ENCODE data around the gene SLC24A1. TPM values are rescaled to one million over a fixed set of nuclear protein-coding genes. Genes with fewer than 3 reads are reported as not detected.

SLC24A1 gene
- polyA plus RNA-seq (2013, experiment 1 of 4) = 8.7 TPM
- polyA plus RNA-seq (2013, experiment 2 of 4) = 9.4 TPM
- 8.2 TPM for polyA plus RNA-seq (2013, experiment 3 of 4)
- 6.3 TPM for polyA plus RNA-seq (2013, experiment 4 of 4)

DNA sequence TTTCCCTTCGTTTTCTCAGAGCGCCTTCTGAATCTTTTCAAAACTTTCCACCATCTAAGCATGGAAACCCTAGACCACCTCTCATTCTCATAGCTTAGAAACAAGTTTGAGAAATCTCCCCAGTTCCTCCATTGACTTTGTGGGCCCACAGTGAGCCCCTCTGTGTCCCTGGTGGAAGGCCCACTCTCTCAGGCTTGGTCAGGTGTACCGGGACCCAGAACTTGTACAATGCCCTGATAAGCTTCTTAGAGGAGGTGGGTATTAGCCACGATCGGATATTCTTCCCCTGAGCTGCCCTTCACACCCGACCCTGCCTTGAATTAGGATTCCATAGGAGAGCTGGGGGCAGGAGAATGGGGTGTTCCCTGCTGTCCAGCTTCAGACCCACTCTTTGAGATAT, at the start of gene SLC24A1:
SLC24A1 (plus strand) TSS at position 301 of the 400 bp plus-strand sequence. CDS start 2,143 bp downstream, outside the sequence.
- 92 to 94% methylated on average over 6 of the region's 6 CpGs for WGBS, 2 experiments
- no peaks in the 10 kb centered on the region for H3K9me3 ChIP-seq (ENCODE audit: control insufficient read depth, low read length)
- no peak within 1 kb of the TSS for H3K4me3 ChIP-seq (ENCODE audit: insufficient read depth, low read depth, low read length)
- H3K36me3 ChIP-seq (ENCODE audit: control insufficient read depth, insufficient read depth, low read length) = no peaks in the 10 kb centered on the region
- H3K27ac ChIP-seq (ENCODE audit: insufficient read depth, low read depth, low read length, poor library complexity, severe bottlenecking) = no peak within 1 kb of the TSS
- H3K4me1 ChIP-seq (ENCODE audit: control insufficient read depth, insufficient read depth, low read length) = no peaks in the 10 kb centered on the region
- H3K27me3 ChIP-seq (ENCODE audit: control insufficient read depth, insufficient read depth, low read length, poor library complexity, severe bottlenecking) = no peaks in the 10 kb centered on the region

DNA sequence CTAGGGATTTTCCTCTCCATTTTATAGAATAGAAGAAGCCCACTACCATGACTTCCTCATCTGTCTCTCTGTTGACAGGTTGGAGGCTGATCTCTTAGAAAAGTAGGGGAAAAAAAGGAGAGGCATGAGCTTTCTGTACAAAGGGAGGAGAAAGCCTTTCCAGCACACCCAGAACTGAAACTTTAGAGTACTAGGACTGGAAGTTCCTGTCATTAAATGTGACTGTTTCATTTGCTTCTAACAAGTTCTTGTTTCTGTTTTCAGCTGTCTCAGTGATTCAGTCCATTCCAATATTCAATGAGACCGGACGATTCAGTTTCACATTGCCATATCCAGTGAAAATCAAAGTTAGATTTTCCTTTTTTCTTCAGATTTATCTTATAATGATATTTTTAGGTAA, 49.8 kb upstream of the SLC24A1 start:
- no peaks in the 10 kb centered on the region for H3K9me3 ChIP-seq (ENCODE audit: control insufficient read depth, low read length)
- H3K36me3 ChIP-seq (ENCODE audit: control insufficient read depth, insufficient read depth, low read length) = peaks cover 55% of the 10 kb centered on the region
- 94 to 100% methylated on average over 2 of the region's 2 CpGs for WGBS, 2 experiments
- H3K4me1 ChIP-seq (ENCODE audit: control insufficient read depth, insufficient read depth, low read length) = no peaks in the 10 kb centered on the region
- H3K27ac ChIP-seq (ENCODE audit: insufficient read depth, low read depth, low read length, poor library complexity, severe bottlenecking) = no peak overlapping the region
- no peak overlapping the region for H3K4me3 ChIP-seq (ENCODE audit: insufficient read depth, low read depth, low read length)
- no peaks in the 10 kb centered on the region for H3K27me3 ChIP-seq (ENCODE audit: control insufficient read depth, insufficient read depth, low read length, poor library complexity, severe bottlenecking)

GRCh38 chr15:65576664-65577063, 45.1 kb upstream of the SLC24A1 start:
- peaks cover 32% of the 10 kb centered on the region for H3K36me3 ChIP-seq (ENCODE audit: control insufficient read depth, insufficient read depth, low read length)
- WGBS, 2 experiments = 85 to 93% methylated on average over 1 of the region's 1 CpG
- no peaks in the 10 kb centered on the region for H3K27me3 ChIP-seq (ENCODE audit: control insufficient read depth, insufficient read depth, low read length, poor library complexity, severe bottlenecking)

GRCh38 chr15:65577129-65577996, 44.4 kb upstream of the SLC24A1 start:
- Histone ChIP-seq H3K4me3 (ENCODE audit: insufficient read depth, low read depth, low read length) (no peak overlapping the region), H3K36me3 (ENCODE audit: control insufficient read depth, insufficient read depth, low read length) (peaks cover 34% of the 10 kb centered on the region), H3K27ac (ENCODE audit: insufficient read depth, low read depth, low read length, poor library complexity, severe bottlenecking) (no peak overlapping the region), H3K4me1 (ENCODE audit: control insufficient read depth, insufficient read depth, low read length) (no peaks in the 10 kb centered on the region), H3K9me3 (ENCODE audit: control insufficient read depth, low read length) (no peaks in the 10 kb centered on the region), H3K27me3 (ENCODE audit: control insufficient read depth, insufficient read depth, low read length, poor library complexity, severe bottlenecking) (no peaks in the 10 kb centered on the region)
- 92 to 96% methylated on average over 6 of the region's 6 CpGs for WGBS, 2 experiments

More at GRCh38 chr15:65576664-65577063, 45.1 kb upstream of the SLC24A1 start:
- Histone ChIP-seq H3K27ac (ENCODE audit: insufficient read depth, low read depth, low read length, poor library complexity, severe bottlenecking) (no peak overlapping the region), H3K4me3 (ENCODE audit: insufficient read depth, low read depth, low read length) (no peak overlapping the region), H3K4me1 (ENCODE audit: control insufficient read depth, insufficient read depth, low read length) (no peaks in the 10 kb centered on the region), H3K9me3 (ENCODE audit: control insufficient read depth, low read length) (no peaks in the 10 kb centered on the region)

DNA sequence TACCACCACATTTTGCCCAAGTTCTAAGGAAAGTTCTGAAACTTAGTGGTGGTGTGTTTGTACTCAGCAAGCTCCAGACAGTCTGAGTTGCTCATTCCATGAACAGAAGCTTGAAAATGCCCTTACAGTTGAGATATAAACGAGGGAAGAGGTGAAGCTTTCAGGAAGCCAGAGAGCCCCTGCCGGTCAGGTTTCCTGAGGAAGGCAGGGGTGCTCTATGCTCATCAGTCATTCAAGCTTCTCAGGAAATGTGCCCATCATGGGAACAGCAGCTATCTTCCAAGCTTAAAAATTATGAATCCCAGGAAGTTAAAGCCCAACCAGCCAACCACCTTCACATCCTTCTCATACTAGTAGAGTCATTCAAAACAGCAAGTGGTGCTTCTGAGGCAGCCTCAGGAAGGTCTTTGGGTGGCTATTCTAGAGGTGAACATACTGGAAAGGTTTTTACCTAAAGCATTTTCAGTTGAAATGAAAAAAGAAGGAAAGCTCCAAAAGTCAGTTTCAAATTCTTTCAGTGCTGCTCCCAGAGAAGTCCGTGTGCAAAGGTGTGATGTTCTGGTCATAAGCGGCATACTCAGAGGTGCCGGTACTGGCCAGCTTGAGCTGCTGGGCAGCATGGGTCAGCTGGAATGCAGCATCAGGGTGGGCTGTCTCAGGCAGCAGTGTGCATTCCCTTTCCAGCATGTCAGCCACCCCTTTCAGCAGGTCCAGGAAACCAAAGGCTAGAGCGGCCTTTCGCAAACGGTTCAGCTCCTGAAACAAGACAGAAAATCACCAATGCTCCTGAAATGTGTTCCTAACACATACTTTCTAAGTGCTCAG, 42.6 kb upstream of the SLC24A1 start:
- Histone ChIP-seq H3K9me3 (ENCODE audit: control insufficient read depth, low read length) (no peaks in the 10 kb centered on the region), H3K36me3 (ENCODE audit: control insufficient read depth, insufficient read depth, low read length) (peaks cover 36% of the 10 kb centered on the region), H3K27ac (ENCODE audit: insufficient read depth, low read depth, low read length, poor library complexity, severe bottlenecking) (peak overlapping the region; percentile 62), H3K4me3 (ENCODE audit: insufficient read depth, low read depth, low read length) (no peak overlapping the region), H3K27me3 (ENCODE audit: control insufficient read depth, insufficient read depth, low read length, poor library complexity, severe bottlenecking) (no peaks in the 10 kb centered on the region), H3K4me1 (ENCODE audit: control insufficient read depth, insufficient read depth, low read length) (no peaks in the 10 kb centered on the region)
- 86 to 92% methylated on average over 8 of the region's 8 CpGs for WGBS, 2 experiments

DNA sequence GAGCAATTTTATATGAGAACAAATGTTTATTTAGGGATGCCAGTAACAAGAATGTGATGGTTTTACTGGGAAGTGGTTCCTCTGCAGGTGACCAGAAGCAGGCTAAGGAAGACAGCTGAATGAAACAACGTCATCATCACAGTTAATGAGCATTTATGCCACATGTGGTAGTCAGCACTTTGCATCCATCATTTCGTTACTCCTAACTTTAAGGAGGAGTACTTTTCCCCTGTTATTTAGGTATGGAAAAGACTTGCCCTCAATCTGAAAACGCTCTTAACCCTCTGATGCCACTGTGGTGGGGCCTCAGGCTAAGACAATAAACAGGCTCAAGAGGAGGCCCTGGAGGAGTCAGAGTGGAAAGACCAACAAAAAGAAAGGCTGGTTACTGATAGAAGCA, 42.0 kb upstream of the SLC24A1 start:
- 78 to 89% methylated on average over 3 of the region's 3 CpGs for WGBS, 2 experiments
- no peak overlapping the region for H3K4me3 ChIP-seq (ENCODE audit: insufficient read depth, low read depth, low read length)
- no peaks in the 10 kb centered on the region for H3K9me3 ChIP-seq (ENCODE audit: control insufficient read depth, low read length)
- H3K36me3 ChIP-seq (ENCODE audit: control insufficient read depth, insufficient read depth, low read length) = peaks cover 31% of the 10 kb centered on the region
- H3K27ac ChIP-seq (ENCODE audit: insufficient read depth, low read depth, low read length, poor library complexity, severe bottlenecking) = no peak overlapping the region
- no peaks in the 10 kb centered on the region for H3K27me3 ChIP-seq (ENCODE audit: control insufficient read depth, insufficient read depth, low read length, poor library complexity, severe bottlenecking)
- H3K4me1 ChIP-seq (ENCODE audit: control insufficient read depth, insufficient read depth, low read length) = no peaks in the 10 kb centered on the region

DNA sequence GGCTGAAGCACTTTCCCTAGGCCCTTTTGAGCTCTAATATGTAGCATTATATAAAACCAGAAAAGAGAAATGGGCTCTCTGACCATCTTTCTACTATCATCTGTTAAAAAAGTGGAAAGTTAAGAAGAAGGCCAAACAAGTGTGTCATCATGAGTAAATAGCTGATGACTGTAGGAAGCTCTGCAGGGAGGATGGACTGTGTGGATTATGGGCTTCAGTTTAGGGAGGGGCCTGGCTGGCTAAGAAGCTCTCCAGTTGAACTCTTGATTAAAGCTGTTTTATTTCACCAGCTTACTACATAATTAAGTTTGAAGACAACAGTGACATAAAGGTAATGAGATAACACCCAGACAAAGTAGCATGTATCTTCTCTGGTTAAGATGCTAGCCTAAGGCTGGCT, 41.5 kb upstream of the SLC24A1 start:
- Histone ChIP-seq H3K27me3 (ENCODE audit: control insufficient read depth, insufficient read depth, low read length, poor library complexity, severe bottlenecking) (no peaks in the 10 kb centered on the region), H3K4me1 (ENCODE audit: control insufficient read depth, insufficient read depth, low read length) (no peaks in the 10 kb centered on the region), H3K9me3 (ENCODE audit: control insufficient read depth, low read length) (no peaks in the 10 kb centered on the region), H3K4me3 (ENCODE audit: insufficient read depth, low read depth, low read length) (no peak overlapping the region), H3K27ac (ENCODE audit: insufficient read depth, low read depth, low read length, poor library complexity, severe bottlenecking) (no peak overlapping the region), H3K36me3 (ENCODE audit: control insufficient read depth, insufficient read depth, low read length) (peaks cover 31% of the 10 kb centered on the region)

DNA sequence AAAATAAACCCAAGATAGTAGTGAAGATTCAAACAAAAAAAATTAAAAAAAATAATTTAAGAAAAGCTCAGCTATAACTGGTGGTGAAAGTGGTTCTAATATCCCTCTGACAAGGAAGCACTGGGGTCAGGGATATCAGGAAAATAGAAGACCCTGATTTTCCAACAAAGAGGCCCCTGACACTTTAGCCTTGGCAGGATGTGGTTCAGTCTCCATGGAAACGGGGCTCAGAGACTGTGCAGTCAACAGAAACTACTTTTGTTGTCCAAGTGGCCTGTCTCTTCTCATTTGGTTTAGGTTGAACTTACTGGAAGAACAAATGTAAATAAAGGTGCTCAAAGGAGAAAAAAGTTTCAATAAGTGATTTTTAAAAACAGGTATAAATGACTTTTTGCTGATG, 38.0 kb upstream of the SLC24A1 start:
- H3K36me3 ChIP-seq (ENCODE audit: control insufficient read depth, insufficient read depth, low read length) = peaks cover 19% of the 10 kb centered on the region
- no peaks in the 10 kb centered on the region for H3K4me1 ChIP-seq (ENCODE audit: control insufficient read depth, insufficient read depth, low read length)
- H3K27ac ChIP-seq (ENCODE audit: insufficient read depth, low read depth, low read length, poor library complexity, severe bottlenecking) = no peak overlapping the region

DNA sequence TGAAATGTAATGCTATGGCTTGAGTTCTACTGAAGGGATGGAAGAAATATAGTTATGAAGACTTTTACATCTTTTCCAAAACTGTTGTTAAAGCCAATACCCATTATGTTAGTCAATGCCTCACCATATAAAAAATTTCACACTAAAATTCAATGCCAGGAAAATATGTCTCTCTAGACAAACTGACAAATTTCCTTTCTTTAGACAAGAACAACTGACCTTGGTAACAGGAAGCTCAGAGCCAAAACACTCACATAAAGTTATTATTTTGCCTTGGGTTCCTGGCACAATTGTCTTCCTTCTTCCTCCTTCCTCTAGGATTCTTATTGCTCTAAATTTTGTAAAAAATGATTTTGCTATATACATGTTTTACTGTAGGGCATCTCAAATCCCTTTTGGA, 37.5 kb upstream of the SLC24A1 start:
- Histone ChIP-seq H3K36me3 (ENCODE audit: control insufficient read depth, insufficient read depth, low read length) (peaks cover 15% of the 10 kb centered on the region), H3K27me3 (ENCODE audit: control insufficient read depth, insufficient read depth, low read length, poor library complexity, severe bottlenecking) (no peaks in the 10 kb centered on the region), H3K27ac (ENCODE audit: insufficient read depth, low read depth, low read length, poor library complexity, severe bottlenecking) (no peak overlapping the region), H3K9me3 (ENCODE audit: control insufficient read depth, low read length) (no peaks in the 10 kb centered on the region), H3K4me1 (ENCODE audit: control insufficient read depth, insufficient read depth, low read length) (no peaks in the 10 kb centered on the region), H3K4me3 (ENCODE audit: insufficient read depth, low read depth, low read length) (no peak overlapping the region)

More for the DNA sequence above, 38.0 kb upstream of the SLC24A1 start:
- H3K4me3 ChIP-seq (ENCODE audit: insufficient read depth, low read depth, low read length) = no peak overlapping the region
- H3K9me3 ChIP-seq (ENCODE audit: control insufficient read depth, low read length) = no peaks in the 10 kb centered on the region
- WGBS, 2 experiments = 89 to 93% methylated on average over 1 of the region's 1 CpG
- H3K27me3 ChIP-seq (ENCODE audit: control insufficient read depth, insufficient read depth, low read length, poor library complexity, severe bottlenecking) = no peaks in the 10 kb centered on the region

DNA sequence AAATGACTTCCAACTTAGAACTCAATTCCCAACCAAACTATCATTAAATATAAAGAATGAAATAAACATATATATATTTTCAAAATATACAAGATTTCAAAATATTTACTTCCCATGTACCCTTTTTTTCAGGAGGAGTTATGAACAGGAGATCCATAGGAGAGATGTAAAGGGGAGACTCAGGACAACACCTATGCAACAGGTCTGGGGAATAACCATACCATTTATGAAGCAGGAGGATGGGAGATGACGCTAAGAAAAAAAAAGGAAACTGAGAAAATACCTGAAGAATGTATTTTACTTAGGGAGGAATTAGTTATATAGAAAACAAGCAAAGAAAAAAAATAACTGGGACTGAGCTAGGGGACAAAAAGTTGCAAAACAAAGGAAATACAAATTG, 34.6 kb upstream of the SLC24A1 start:
- H3K4me1 ChIP-seq (ENCODE audit: control insufficient read depth, insufficient read depth, low read length) = no peaks in the 10 kb centered on the region
- H3K36me3 ChIP-seq (ENCODE audit: control insufficient read depth, insufficient read depth, low read length) = peaks cover 25% of the 10 kb centered on the region
- H3K9me3 ChIP-seq (ENCODE audit: control insufficient read depth, low read length) = no peaks in the 10 kb centered on the region
- H3K27me3 ChIP-seq (ENCODE audit: control insufficient read depth, insufficient read depth, low read length, poor library complexity, severe bottlenecking) = no peaks in the 10 kb centered on the region
- no peak overlapping the region for H3K27ac ChIP-seq (ENCODE audit: insufficient read depth, low read depth, low read length, poor library complexity, severe bottlenecking)
- no peak overlapping the region for H3K4me3 ChIP-seq (ENCODE audit: insufficient read depth, low read depth, low read length)
- WGBS, 2 experiments = 90 to 100% methylated on average over 1 of the region's 1 CpG

All from ectodermal cell (in vitro differentiated cells).